Suprapubic skin (tissue), 3 donors: ENCODE results near the gene RNGTT.

Experiments
- CTCF ChIP-seq, 2 donors: fragments of 200-600 bp in 1 of 2; fragments of 450-650 bp in 1 of 2; sonication (generic) in 1 of 2; IDR thresholded peaks; one replicate each; pipeline ENCODE4 v1.5.1; 2016 to 2019; ENCODE audit warnings: antibody characterized with exemption in 2 of 2, mild to moderate bottlenecking in 1 of 2, moderate library complexity in 1 of 2
- EP300 ChIP-seq: sonication (generic); formaldehyde crosslinking; IDR thresholded peaks from one replicate; pipeline ENCODE4 v1.6.1; 2017; ENCODE audit warnings: antibody characterized with exemption

- TF ChIP-seq CTCF (IDR thresholded peaks at IDR 0.05) (no peak), EP300 (no peak)
Measured at GRCh38 chr6:88984152-88984551, 20.7 kb upstream of the RNGTT start.
